Stimulated activated CD4-positive, alpha-beta T cell treated with anti-CD3 and anti-CD28 coated beads, Interleukin-15, amount 100 ng/mL, for 1 hour (primary cell): ENCODE results near the gene KCTD14.
"Not testable (repeated sequence)": the region's sequence is repeated elsewhere in the genome, so short reads cannot be mapped to it uniquely, and the experiment has no call there.

Experiments used
- DNase-seq, 2 donors: peaks; one replicate each; pipeline ENCODE4 v3.0.0-alpha.2; 2020; ENCODE audit warnings: low read depth in 1 of 2, low spot score in 1 of 2

KCTD14 gene, protein sequence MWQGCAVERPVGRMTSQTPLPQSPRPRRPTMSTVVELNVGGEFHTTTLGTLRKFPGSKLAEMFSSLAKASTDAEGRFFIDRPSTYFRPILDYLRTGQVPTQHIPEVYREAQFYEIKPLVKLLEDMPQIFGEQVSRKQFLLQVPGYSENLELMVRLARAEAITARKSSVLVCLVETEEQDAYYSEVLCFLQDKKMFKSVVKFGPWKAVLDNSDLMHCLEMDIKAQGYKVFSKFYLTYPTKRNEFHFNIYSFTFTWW

DNA sequence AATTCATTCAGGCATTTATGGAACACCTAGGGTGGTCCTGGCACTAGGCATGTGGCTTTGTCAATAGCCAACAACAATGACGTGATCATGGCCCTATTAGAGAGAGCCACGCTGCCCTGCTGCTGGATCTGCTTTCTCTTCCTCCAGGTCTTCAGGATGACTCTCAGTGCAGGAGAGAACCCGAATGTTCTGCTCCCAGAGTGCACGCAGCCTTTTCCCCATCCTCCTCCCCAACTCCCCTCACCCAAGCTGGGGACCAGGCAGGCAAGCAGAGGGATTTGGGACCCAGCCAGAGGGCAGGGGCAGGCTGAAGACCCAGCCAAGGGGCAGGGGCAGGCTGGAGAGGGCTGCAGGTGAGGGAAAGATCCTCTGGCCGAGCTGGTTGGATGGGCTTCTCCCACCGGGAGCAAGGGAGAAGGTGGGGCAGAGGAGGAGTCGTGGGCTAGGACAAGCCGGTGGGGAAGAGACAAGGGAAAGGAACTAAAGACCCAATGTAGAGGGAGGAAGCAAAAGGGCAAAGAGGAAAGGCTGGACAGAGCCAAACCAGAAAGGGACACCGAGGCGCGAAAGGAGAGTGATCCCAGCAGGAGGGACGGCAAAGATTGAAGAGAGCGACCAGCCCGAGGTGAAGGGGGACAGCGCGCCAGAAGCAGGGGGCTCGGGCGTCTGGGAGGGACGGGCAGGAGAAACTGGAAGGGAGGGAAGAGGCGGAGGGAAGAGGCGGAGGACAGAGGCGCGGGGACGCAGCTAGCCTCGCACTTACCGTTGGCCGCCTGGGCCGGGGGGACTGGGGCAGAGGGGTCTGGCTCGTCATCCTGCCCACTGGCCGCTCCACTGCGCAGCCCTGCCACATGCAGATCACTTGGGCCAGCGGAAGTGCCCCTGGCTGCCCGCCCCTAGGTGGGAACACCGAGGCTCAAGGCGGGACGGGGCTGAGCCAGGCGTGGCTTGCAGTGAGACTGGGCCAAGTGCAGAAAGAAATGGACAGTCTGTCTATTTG is at the start of gene KCTD14:
Gene KCTD14, minus strand, starts transcription at position 880 of the 1,000 bp plus-strand sequence. Its CDS starts 27 bp downstream, at position 853.
- no peak for DNase-seq

DNA sequence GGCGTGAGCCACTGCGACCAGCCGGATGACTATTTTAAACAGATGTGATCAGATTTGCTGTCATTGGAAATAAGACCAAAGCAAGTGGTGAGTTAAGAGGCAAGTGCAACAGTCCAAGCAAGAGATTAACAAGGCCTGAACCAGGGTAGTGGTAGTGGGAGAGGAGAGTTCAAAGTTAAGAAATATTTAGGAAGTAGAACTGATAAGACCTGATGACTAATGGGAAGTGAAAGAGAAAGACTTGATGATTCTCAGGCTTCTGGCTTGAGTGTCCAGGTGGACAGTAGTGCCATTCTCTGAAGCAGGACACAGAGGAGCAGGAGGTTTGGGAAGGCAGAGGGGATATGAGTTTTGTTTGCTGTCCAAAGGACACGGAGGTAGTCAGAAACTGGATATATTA is 49.4 kb upstream of the KCTD14 start:
- DNase-seq = no peak

DNA sequence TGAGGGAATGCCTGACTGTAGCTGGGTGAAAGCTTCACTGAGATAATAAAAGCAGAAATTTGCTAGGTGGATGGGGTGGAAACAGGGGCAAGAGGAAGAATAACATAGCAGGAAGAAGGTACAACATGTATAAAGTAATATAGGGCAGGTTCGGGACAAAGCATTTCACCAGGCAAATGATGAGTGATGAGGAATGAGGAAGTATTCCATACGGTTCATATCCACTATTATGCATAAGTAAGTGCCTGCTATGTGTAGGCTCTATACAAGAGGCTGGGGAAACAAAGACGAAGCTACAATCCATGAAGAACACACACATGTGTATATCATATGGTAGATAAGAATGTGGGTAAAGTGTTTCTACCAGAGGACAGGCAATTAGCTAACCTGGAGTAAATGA is 48.6 kb upstream of the KCTD14 start:
- no peak for DNase-seq

DNA sequence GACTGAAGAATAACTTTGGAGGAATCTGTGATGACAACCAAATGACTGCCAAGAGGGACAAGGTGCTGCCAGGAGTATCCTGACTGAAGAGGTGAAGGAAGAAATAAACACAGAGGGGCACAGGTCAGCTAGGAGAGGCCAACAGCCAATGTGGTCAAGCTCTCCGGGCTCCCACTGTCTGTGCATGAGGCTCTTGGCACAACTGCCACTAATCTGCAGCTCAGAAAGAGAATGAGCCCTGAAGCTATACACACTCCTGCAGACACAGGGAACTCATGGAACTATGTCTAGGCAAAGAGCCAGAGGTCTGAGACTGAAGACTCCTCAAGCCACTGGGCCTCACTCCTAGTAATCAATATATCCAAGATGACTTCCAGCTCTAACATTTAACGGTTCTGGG is 47.5 kb upstream of the KCTD14 start:
- no peak for DNase-seq

DNA sequence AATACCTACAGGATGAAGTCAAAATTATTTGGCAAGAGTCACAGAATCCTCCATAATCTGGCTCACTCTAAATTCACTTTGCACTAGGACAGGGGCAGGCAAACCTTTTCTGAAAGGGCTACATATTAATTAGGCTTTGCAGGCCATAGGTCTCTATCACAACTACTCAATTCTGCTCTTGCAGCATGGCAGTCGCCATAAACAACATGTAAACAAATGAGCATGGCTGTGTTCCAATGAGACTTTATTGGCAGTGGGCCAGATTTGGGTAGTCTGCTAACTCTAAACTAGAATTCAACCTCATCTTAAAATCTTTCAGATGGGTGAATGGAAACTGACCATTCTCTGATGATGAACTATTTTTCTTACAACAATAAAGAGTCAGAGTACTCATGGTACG is 46.4 kb upstream of the KCTD14 start:
- no peak for DNase-seq

DNA sequence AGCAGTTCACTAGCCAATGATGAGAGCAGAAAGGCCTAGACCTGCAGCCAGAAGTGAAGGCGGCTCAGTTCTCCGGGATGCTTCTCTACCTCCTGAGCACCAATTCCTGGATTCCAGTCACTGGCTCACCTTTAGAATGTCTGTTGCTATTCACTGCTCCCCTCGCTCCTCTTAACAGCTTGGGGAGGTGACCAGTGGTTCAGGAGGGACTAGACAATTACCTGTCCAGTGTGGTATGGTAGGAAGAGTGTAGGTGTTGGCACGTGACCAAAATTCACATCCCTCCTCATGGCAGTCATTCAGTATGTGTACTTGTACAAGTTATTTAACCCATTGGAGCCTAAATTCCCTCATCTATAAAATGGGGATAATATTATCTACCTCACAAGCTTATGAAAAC is 44.6 kb upstream of the KCTD14 start:
- no peak for DNase-seq

DNA sequence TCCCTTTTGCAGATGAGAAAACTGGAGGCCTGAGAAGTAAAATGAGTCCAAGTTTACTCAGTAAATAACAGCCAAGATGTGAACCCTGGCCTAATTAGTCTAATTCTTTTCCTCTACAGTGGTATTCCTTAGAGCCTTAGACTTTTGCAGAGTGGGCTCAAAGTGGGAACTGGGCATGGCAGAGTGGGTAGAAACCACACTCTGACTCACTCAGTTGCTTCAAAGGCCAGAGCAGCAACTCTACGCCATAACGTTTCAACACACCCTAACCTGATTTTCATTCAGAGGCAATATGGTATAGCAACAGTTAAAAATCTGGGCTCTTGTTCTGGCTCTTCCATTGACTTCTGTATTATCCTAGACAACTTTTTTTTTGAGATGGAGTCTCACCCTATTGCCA is 43.4 kb upstream of the KCTD14 start:
- DNase-seq = no peak

DNA sequence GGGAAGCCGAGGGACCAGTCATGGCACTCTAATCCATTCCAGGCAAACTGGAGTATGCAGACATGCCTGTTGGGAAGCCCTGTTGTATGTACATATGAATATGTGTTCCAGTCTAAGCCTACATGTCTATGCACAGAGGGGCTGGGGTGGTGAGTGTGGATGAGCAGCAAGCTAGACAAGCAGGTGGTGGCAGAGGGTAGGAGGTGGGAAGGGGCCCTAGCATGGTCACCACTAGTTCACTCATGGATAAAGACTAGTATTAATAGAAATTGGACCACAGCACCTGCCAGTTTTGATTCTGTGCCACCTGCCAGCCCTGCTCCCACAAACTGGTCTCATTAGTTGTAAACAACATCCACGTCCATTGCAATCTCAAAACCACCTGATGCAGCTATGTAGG is 42.1 kb upstream of the KCTD14 start:
- DNase-seq = no peak

DNA sequence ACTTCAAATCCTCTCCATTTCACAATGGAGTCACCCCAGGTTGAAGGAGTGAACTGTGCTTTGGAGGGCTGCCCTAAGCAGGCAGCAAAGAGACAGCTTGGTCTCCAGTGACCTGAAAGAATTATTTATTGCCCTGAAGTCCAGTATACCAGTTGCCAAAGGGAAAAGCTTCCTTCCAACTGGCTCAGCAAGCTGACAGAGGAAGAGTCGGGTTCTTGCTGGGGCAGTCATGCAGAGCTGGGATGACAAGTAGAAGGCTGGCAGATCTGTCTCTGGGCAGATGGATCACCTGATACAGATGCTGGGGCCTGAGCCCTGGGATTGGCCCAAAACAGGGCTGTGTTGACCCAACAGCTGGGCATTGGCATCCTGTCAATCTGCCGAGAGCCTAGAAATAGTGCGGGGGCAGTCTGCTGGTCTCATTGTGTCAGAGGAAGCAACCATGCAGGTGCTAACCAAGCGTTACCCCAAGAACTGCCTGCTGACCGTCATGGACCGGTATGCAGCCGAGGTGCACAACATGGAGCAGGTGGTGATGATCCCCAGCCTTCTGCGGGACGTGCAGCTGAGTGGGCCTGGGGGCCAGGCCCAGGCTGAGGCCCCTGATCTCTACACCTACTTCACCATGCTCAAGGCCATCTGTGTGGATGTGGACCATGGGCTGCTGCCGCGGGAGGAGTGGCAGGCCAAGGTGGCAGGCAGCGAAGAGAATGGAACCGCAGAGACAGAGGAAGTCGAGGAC is 40.5 kb upstream of the KCTD14 start, which contains the start of gene THRSP:
Gene THRSP, plus strand, starts transcription at position 422 of the 742 bp plus-strand sequence. Its CDS starts 21 bp downstream, at position 443.
- no peak for DNase-seq

DNA sequence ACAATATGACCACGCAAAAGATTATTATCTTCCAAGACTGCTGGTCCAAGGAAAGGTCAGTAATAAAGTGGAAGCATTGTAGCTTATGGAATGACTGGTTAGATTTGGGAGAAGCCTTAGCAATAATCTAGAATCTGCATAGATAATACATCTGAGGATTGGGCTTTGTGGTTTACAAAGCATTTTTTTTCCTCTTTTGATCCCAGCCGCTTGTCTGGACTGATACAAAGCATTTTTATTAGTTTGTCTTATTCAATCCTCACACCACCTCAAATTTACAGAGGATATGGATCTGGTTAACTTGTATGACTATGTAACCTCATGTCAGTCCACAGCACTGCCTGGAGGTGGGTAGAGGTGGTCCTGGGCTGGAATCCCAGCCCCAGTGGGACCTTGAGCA is 39.6 kb upstream of the KCTD14 start:
- no peak for DNase-seq

DNA sequence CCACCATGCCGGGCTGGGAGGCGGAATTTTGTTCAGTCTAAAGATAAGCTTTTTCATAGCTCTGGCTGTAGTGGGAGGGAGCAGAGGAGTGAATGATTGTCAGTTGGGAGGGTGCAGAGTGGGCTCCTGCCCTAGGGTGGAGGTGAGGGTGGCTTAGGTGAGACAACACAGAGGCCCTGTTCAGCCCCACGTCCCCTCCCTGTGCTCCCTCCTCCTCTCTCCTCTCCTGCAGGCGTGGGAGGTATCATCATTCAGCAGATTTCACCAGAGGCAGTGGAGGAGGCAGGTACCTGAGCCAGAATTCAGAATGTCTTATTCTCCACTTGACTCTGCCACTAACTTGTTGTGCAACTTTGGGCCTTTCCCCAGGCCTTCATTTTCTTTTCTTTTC is 38.8 kb upstream of the KCTD14 start:
- no peak for DNase-seq

DNA sequence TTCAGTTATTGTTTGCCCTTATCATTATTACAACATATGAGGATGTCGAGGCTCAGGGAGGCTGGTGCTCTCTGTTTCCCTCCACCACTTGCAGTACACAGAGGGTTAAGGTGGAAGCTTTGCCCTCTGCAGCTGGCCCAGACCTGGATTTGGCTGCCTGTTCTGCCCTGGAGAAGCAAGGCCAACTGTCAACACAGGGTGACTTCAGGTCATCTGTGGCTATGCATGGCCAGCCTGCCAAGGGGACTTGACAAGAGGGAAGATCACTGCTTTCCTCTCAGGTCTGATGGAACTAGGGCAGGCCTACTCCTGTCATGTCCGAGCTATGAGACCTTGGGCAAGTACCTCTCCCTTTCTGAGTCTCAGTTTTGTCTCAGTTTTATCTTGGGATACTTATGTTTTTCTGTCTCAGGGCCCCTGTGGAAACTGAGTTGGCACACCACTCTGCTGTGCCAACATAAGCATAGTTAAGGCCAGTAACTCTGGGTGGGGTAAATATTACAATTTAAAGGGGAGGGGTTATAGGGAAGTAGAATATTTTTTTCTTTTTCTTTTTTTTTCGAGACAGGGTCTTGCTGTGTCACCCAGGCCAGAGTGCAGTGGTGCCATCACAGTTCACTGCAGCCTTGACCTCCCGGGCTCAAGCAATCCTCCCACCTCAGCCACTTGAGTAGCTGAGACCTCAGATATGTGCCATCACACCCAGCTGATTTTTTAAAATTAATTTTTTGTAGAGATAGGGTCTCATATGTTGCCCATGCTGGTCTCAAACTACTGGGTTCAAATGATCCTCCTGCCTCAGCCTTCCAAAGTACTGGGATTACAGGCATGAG is 38.2 kb upstream of the KCTD14 start:
- no peak for DNase-seq

DNA sequence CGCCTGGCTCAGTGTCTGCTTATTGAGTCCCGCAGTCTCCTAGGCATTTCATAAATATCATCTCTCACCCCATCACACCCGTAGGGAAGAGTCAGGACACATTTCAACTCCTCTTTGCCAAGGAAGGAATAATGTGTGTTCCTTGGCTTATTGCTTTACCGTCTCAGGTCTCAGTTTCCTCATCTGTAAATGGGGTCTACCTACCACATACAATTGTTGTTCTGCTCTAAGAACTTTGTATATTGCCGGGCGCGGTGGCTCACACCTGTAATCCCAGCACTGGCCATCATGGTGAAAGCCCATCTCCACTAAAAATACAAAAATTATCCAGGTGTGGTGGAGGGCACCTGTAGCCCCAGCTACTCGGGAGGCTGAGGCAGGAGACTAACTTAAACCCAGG is 37.5 kb upstream of the KCTD14 start:
- DNase-seq = no peak

DNA sequence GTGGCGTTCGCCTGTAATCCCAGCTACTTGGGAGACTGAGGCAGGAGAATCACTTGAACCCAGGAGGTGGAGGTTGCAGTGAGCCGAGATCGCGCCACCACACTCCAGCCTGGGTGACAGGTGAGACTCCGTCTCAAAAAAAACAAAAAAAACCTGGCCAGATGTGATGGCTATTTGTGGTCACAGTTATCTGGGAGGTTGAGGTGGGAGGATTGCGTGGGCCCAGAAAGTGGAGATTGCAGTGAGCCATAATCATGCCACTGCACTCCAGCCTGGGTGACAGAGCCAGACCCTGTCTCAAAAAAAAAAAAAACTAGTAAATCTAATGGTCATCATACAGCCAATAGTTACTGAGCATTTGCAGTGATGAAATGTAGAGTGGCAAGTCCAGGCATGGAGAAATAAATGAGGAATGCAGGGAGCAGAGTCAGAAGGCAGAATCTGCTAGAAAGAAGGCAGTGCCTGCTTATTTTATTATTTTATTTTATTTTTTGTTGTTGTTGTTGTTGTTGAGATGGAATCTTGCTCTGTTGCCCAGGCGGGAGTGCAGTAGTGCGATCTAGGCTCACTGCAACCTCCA is 36.8 kb upstream of the KCTD14 start:
- DNase-seq = not testable (repeated sequence)

DNA sequence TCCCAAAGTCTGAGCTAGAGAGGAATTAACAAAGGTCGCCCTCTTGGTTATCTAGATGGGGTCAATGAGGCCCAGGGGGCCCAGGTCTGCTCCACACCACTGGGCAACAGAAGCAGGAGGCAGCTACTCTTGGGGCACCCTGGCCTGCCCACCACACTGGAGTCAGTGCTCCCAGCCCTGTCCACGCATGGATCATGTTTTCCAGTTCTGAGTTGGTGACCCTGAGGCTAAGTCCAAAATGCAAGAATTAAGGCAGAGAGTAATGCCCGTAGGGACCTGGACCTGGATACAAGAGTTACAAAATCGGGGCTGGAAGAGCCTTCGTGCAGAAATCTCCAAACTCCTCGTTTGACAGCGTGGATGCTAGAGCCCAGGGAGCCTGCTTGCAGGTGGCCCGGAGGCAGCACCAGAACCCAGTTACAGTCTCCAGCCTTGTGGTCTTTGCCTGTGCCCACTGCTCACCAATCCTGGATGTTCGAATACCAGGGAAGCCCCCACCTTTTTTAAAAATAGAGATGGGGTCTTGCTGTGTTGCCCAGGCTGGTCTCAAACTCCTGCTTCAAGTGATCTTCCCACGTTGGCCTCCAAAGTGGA is 34.5 kb upstream of the KCTD14 start:
- no peak for DNase-seq

DNA sequence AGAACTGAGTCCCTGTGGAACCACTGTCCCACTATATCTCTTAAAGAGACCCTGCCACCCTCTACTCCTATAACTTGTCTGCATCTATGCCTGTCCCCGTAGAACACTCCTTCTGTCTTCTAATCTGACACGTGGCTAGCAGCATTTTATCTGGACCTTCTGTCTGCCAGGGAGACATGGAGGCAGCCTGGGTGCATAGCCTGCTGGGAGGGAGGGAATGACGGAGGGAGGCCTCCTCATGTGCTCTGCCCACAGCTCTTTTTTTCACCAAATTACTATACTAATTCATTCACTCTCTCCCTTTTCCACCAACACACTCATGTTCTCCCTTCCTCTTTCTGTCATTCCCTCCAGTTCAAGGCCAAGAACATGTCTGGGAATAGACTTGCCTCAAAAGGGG is 33.0 kb upstream of the KCTD14 start:
- no peak for DNase-seq

DNA sequence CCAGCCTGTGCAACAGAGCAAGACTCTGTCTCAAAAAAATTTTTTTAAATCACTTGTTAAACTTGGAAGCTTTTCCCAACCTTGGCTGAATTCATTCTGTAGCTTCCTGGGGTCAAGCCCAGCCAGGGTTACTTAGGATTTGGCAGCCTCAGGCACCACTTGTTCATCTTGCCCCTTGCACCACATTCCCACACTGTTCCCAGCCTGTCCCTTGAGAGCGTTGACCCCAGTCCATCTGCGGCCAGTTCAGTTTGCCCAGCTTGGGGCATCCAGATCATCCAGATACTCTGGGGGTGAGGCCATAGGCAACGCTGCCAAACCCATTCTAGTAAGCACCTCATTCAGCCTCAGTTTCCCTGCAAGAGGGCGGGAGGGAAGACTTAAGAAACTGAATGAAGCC is 31.9 kb upstream of the KCTD14 start:
- DNase-seq = no peak

DNA sequence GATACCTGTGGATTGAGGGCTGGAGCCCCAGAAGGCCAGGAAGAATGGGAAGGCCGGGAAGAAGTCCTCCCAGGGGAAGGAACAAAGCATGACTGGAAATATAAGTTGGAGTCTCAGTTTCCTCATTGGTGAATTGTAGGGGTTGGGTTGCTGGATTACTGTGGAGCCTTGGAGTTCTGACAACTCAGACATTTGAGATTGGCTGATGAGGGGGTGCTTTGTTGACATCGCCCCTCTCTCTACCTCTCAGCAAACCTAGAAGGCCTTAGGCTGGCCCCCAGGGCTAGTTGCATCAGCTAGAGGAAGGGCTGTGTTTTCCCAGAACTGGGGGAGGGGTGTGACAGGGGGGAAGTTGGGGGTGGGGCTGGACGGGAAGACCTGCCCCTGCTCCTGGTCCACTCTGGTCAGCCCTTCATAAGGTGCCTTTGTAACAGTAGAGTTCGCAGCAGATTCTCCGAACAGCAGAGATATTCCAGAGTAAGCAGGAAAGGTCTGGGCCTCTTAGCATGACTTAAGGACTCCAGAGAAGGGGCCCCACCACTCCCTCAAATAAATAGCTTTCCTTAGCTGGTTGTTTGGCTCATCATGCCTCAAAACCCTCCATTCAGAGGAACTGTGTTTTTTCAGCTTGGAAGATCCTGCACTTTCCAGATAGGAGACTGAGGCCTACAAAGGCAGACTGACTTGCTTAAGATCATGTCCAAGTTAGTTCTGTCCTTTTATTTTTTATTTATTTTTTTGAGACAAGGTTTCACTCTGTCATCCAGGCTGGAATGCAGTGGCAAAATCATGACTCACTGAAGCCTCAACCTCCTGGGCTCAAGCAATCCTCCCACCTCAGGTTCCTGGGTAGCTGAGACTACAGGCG is 28.1 kb upstream of the KCTD14 start:
- no peak for DNase-seq

DNA sequence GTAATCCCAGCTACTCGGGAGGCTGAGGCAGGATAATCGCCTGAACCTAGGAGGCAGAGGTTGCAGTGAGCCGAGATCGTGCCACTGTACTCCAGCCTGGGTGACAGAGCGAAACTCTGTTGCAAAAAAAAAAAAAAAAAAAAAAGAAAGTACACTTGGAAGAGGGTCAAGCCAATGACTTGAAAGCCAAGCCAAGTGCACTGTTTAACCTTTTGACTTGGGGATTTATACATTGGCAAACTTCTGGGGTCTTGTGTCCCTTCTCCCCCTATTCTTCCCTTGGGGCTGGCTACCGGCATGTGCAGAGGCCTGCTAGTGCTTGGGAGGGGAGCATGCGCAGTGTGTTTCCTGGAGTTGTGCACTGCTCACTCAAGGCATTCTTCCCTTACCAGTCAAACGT is 26.3 kb upstream of the KCTD14 start:
- DNase-seq = no peak
